RKO (cell line): ENCODE measurements around the gene BMF.
"Not testable (repeated sequence)": the region's sequence is repeated elsewhere in the genome, so short reads cannot be mapped to it uniquely, and the experiment has no call there.

Experiments
- DNase-seq: peaks from one replicate; pipeline ENCODE4 v3.0.0-alpha.2; 2016; ENCODE audit warnings: low spot score

Gene BMF, protein sequence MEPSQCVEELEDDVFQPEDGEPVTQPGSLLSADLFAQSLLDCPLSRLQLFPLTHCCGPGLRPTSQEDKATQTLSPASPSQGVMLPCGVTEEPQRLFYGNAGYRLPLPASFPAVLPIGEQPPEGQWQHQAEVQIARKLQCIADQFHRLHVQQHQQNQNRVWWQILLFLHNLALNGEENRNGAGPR

DNA sequence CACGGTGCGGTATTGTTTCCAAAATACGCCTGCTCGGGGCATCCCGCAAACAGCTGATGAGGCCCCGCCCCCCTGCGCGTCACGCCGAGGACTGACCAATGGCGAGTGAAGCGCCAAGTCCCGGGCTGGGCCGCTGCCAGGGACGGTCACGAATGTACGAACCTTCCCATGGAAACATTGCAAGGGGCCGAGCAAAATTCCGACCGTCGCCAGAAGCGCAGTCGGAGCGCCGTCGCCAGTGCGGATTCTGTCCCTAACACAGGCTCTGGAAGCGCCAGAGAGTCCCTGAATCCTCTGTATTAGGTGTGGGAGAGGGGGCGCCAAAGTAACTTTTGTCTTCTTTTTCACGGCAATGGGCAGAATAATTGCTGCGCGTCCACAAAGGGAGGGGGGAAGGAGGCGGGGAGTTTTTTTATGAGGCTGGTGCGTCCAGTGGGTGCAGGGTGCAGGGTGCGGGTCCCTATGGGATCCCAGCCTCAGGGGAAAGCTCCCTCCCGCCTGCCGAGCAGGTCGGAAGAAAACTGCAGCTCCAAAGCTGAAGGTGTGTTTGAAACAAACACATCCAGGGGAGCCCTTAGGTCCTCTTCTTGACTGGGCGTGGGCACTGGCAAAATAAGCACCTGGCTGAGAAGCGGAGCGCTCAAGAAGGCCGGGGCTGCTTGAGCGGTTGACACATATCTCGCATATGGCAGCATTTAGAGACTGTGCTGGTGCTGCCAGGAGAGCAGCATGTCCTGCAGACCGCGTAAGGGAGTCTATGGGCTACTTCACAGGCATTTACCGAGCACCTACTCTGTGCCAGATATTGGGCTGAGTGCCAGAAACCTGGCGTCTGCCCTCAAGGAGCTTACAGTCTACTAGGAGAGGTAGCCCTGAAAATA lies at the start of gene BMF:
Gene BMF (minus strand): TSS at position 25 of the 881 bp plus-strand sequence. CDS start 2,793 bp downstream, outside the sequence.
- peak; percentile 98 for DNase-seq

DNA sequence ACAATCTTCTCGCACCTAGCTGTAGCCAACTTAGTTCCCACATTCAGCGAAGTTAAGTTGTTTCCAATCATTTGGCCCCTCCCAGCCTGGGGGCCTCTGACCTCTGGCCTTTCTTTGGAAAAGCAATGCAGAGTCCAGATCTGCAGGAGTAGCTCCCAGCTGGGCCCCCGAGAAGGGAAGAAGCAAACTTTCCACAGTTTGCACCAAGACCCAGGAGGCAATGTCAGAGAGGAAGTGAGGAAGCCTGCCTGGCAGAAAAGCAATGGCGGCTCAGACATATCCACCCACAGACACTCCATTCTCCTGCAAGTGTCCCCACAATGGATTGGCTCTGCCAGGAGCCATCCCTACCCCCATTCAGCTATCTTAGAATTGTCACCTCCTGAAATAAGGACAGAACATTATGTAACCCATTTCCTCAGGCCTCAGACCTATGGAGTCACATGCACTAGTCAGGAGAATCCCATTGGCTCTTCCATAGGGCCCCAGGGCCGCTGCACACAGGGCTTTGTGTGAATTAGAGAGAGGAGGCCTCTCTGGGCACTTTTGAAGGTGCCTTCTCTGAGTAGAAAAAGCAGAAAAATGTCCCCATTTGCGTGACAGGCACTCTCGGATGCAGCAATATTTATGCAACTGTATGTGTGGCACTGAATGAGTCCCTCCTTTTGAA lies 49.2 kb upstream of the BMF start:
- DNase-seq: no peak

DNA sequence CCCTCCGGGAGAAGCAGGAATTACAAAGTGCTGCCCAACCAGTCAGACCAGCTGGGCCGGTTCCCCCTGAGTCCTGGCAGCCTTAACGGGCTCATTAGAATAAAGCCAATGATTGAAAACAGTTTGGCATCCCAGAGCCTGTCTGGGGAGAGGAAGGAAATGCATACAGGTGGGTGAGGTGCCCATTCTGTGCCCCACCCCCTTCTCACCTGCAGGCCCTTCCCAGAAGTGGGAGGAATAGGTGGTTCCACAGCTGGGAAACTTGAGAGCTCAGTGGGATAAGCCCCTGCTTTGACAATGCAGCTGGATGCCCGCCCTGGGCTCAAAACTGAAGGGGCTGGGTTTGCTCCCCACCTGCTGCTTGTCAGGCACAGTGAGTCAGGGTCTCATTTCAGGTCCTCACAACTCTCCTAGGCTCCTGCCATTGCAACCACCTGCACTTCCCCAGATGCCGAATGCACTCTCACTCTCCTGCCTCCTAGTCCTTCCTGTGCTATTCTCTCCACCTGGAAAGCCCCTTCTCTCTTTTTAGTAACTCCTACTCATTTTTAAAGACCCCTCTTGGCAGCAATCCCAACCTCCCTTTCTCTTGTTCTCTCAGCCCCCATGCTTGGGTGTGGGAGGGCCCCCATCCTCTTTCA lies 46.7 kb upstream of the BMF start:
- no peak for DNase-seq

DNA sequence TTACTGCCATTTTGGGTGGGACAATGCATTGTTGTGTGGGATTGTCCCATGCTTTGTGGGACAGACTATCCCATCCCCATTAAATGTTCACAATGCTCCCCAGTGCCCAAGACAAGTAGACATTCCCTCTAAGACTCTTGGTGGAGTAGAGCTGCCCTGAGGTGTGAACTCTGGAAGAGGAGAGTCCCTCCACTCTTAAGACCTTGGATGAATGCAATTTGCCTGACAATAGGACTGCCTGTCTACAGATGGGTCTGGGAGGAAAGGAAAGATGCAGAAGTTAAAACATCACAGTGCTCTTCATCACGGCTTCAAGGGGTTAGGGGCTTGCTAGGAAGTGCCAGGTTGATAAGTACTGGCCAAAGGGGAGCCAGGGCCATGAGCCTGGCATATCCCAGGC lies 46.1 kb upstream of the BMF start:
- DNase-seq: not testable (repeated sequence)

DNA sequence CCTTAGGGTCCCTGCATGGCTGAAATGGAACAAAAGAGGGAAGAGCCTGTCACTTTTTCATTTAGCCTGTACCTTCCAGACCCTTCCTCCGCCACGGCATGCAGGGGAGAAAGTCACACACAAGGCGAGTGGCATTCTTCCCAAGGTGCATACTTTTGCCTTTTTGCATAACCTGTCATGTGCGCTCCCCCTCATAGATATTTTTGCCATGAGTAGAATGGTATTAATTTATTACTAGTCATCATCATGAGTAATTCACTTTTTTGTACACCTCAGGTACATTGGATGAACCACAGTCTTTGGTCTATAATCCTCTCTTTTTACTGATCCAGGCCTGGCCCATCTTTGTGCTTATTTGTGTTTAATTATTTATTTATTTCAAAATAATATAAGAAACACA lies 43.3 kb upstream of the BMF start:
- DNase-seq: no peak

DNA sequence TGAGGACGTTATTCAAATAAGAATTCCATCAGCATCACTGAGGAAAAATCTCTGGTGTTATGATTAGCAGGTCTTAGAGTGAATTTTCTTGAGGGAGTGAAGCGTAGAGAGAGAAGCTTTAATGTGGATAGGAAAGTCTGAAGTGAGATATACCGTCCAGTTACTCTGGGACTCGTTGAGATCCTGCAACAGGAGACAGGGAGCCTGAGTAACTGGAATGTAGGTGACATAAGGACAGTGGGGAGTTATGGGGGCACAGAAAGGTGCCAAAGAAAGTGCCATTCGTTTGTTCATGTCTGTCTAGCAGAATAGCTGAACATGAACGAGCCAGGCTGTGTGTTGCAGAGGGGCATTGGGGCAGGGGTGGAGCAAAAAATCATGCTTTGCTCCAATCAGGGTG lies 42.8 kb upstream of the BMF start:
- DNase-seq: no peak

DNA sequence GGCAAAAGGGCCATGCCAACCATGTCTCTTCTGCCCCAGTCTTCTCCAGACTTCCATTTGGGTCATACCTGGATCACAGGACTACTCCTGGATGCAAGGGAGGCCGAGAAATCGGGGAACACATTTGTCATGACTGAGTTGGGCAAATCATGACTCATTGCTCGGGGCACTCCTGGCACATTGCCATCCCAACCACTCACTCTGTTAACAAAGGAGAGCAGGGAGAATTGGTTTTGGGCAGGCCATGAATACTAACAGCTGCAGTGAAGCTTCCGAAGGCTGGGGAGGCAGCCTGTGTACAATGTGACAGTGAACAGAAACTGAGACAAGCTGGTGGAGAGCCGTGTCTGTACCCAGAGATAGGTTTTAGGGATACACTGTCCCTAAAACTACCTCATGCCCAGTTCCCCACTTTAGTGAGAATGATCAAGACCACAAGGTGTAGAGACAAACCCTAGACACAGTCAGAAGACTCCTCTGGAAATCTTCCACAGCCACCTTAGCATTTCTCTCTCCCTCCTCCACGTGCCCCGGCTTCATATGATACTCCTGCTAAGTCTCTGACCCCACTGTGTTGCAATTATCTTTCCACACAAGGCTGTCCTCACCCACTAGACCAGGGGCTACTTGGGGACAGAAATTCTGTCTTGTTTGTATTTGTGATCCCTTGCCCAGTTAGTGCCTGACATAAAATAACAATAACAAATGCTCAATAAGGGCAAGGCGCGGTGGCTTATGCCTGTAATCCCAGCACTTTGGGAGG lies 41.7 kb upstream of the BMF start:
- DNase-seq: peak; percentile 74

DNA sequence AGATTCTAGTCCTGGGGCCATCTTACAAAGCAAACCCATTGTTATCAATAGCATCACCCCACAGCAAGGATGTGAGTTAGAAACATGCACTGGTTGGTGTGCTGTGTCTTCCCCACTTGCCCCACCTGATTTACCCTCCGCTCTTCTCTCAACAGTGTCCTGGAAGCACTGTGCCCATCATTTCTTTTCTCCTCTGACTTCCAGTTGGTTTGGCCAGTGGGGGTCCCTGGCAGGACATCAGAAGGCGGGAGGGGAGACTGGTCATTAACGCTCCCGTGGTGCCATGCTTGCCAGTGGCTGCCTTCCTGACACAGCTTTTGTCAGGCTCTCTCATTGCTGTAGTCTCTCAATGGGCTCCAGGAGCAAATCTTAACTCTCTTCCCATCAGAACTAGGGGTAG lies 40.7 kb upstream of the BMF start:
- DNase-seq: no peak

DNA sequence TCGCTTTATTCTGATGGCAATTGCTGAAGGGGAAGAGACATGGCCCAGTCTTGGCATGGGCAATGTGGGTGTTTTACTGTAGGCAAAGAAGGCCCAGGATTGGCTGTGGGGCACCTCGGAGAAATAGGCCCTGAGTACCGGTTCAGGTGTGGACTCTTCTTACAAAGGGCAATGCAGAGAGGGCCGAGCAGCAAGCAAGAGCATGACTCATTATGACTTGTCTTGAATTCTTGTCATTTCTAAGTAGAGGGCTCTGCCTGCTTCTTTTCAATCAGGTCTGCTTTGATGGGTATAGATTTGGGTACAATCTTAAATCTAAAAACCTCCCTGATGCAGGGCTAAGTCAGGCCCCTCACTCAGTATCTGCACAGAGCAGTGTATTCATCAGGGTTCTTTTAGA lies 37.4 kb upstream of the BMF start:
- DNase-seq: peak; percentile 69

DNA sequence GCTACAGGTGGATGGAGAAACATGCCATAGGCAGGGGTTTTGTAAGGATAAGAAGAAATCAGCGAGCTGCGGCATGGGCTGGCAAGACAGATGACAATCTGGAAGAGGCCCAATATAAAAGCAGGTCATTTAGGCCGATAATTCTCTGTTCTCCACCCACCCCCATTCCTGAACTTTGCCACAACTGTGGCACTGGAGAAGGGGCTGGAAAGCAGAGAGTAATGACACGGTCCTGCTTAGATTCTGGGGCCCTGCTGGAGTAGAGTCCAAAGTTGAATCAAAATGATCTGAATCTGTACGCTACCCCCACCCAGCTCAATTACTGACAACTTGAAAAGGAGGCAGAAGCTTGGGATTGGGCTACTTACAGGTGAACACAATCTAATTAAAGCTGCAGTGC lies 33.7 kb upstream of the BMF start:
- DNase-seq: no peak

DNA sequence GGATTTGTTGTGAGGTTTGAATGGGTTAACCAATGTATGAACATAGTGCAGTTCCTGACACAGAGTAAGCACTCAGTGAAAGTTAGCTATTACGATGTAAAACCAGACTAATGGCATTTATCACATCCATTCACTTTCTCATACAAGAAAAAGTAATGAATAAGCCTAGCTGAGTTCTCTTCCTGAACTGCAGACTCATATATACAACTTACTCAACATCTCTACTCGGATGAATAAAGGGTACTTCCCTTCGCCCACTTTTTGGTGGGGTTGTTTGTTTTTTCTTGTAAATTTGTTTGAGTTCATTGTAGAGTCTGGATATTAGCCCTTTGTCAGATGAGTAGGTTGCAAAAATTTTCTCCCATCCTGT lies 29.5 kb upstream of the BMF start:
- not testable (repeated sequence) for DNase-seq

DNA sequence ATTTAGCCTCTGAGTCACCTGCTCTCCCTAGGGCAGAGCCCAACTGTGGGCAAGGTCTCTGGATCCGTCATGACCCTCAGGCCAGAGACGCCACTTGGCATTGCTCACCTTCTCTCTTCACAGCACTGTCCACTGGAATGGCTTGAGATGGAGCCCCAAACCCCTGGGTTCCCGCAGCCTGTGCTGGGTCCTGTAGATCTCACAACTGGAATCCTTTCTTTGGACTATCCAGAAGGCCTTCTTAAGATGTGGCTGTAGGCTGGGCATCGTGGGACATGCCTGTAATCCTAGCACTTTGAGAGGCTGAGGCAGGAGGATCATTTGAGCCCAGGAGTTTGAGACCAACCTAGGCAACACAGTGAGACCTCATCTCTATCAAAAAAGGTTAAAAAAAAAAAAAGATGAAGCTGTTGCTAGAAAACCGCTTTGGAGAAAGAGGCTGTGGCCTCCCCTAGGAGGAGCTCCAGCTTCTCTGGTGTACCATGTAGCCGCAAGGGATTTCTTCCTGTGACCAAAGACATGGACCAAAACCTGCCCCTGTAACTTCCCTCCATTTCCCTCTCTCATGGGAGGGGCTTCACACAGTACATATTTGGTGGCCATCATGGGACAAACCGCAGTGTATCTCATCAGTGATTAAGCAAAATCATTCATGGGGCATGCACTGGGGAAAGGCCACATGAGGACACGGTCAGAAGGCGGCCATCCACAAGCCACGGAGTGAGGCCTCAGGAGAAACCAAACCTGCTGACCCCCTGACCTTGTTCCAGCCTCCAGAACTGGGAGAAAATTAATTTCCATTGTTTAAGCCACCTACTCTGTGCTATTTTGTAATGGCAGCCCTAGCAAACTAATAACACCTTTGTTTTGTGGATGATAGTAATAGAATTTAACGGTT lies 28.9 kb upstream of the BMF start:
- DNase-seq: no peak

DNA sequence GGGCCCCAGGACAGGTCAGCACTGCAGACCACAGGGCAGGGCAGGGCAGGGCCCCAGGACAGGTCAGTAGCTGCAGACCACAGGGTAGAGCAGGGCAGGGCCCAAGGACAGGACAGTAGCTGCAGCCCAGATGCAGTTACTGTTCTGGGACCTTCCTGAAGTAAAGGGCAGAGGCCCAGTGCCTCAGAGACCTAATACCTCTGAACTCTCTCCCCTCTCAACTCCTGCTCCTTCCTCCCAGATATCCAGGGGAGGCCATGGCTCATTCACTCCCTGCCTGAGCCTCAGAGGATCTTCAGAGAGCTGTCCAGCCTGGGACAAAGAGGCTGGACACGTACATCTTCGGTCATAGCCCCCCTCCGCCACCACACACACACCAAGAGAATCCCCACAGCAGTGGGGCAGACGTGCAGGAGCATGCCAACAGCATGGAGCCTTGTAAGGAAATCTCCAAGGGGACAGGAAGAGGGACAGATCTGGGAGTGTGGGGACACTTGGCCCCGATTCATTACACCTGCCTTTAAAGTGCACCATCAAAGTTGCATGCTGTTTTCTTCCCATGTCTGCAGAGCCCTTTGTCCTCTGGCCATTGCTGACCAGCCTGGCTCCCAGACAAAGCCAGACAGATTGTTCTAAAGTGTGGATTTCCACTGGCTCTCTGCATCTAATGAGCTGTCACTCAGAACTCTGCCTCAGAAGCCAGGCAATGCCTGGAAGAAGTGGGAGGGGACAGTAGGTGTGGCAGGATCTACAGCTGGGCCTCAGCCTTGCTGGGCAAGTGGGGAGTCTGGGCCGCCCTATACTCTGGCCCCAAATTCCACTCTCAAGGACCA lies 28.0 kb upstream of the BMF start:
- DNase-seq: no peak

DNA sequence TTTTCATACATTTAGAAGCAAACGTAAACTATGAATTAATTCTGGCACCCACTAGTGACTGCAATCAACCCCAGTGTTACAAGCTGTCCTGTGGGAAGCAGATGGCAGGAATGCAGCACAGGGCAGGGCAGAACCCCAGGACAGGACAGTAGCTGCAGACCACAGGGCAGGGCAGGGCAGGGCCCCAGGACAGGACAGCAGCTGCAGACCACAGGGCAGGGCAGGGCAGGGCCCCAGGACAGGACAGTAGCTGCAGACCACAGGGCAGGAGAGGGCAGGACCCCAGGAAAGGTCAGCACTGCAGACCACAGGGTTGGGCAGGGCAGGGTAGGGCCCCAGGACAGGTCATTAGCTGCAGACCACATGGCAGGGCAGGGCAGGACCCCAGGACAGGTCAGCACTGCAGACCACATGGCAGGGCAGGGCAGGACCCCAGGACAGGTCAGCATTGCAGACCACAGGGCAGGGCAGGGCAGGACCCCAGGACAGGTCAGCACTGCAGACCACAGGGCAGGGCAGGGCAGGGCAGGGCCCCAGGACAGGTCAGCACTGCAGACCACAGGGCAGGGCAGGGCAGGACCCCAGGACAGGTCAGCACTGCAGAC lies 27.3 kb upstream of the BMF start:
- DNase-seq: not testable (repeated sequence)

DNA sequence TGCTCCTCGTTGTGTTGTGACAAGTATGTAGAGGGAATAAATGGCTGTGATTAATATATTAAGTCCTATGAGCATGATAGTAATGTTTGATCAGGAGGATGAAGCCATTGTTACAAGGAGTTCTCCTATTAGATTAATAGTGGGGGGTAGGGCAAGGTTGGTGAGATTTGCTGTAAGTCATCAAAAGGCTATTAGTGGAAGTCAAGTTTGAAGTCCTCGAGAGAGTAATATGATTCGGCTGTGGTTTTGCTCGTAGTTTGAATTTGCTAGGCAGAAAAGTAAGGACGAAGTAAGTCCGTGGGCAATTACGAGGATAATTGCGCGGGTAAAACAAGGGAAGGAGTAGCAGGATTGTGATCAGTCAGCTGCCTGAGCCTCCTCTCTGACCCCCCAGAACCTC lies 26.2 kb upstream of the BMF start:
- DNase-seq: no peak

DNA sequence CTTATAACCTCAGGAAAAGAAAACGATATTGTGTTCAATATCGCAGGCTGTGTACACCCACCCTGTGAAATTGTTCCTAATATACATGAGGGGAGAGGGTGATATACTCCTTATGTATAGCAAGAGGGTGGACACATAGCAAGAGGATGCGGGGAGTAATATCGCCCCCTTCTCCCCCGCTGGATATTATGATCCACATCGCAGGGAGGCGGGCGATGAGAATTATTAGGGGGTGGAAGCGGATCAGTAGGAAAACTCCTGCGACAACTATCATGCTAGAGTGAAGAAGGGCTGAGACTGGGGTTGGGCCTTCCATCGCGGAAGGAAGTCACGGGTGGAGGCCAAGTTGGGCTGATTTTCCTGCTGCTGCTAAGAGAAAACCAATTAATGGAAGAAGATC lies 24.9 kb upstream of the BMF start:
- no peak for DNase-seq

DNA sequence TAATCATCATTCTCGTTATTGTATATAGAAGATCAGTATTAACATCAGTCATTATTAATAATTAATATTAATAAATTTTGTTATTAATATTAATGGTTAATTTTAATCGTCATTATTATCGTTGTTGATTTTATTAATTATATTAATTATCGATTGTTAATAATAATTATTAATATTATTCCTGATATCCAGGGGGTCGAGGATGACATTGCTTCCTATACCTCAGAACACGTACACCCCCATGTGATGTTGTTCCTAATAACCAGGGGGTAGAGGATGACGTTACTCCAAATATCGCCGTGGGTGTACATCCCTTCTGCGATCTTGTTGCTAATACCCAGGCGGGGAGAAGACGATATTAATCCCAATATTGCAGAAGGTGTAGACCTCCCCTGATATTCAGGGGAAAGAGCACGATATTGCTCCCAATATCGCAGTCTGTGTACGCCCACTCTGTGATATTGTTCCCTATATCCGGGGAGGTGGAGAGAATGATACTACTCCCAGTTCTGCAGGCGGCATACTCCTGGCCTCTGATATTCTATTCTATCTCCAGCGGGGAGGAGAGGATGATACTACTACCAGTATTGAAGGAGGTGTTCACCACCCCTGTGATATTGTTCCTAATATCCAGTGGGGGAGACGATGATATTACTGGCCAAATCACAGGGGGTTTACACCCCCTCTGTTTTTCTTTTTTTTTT lies 22.3 kb upstream of the BMF start:
- no peak for DNase-seq

DNA sequence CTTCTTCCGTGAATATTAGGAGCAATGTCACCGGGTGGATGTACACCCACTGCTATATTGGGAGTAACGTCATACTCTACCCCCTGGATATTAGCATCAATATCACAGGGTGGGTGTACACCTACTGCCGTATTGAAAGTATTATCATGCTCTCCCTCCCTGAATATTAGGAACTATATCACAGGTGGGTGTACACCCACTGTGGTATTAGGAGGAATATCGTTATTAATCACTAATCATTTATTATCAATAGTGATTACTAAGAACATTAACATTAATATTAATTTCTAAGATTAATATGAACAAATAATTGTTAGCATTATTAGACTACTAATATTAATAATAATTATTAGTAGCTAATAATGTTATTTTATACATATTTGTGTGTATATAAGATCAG lies 21.4 kb upstream of the BMF start:
- no peak for DNase-seq
